GM10266 (cell line): ENCODE measurements around the gene PDE9A.

Source experiments
- DNase-seq: peaks from one replicate; pipeline ENCODE4 v3.0.0; 2012; ENCODE audit errors: extremely low spot score
- CTCF ChIP-seq: IDR thresholded peaks from 2 replicates; pipeline ENCODE4 v1.5.1; 2012; ENCODE audit warnings: mild to moderate bottlenecking, low read depth; ENCODE audit not compliant: control insufficient read depth, insufficient read depth; ENCODE audit errors: missing control alignments

Gene PDE9A

DNA sequence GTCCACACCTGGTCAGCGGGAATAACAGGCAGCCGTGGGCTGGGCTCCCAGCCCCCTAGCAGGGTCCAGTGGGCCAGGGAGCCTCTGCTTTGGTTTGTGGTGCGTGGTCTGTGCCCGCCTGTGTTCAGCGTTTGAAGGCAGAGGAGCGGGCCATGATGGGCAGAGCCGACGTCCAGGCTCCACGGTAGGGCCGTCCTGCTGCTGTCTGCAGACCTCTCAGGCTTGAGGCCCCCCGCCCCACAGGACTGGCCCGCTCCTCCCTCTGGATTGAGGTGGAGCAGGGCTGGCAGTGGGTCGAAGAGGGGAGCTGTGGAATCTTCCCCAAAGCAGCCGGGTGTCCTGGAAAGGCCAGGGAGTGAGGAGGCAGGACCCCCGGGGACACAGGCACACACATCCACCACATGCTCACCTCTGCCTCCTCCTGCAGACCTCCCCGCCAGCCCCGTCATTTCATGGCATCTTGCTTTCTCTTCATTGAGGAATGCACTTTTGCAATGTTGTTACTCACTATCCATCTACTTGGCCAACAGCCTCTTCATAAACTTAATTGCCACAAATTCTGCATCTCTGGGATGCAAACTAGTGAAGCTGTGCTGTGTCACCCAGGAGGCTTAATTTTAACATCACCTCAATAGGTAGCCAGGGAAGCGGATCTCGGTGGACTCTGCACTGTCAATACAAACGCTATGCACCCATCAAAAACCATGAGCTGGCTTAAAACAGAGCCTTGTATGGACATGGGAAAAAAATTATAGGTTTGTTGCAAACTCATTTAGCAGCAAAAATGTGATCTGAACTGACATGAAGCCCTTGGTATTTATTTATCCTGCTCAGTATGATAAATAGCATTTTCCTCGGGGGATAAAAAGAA lies 85.9 kb downstream of the PDE9A start:
- no peak for TF ChIP-seq CTCF
- DNase-seq, result no peak

- no peak for TF ChIP-seq CTCF
- no peak for DNase-seq
These were observed 87.0 kb downstream of the PDE9A start for GRCh38 chr21:42740405-42740909.

DNA sequence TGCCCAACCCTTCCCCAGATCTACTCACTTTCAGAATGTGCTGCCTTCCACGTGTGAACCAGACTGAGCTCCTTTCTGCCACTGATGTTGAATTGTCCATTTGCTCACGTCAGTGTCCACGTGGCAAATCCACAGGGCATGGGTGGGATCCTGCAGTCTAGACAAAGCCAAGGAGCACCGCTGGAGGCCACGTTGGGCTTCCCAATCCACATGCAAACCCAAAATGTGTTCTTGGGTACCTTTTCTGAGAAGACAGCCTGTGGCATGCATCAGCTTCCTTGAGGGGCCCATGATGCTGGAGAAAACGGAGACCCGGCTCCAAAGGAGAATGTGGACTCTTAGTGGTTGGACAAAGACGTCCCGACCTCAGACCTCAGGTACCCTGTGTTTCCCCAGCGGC lies 87.6 kb downstream of the PDE9A start:
- DNase-seq, result no peak
- TF ChIP-seq CTCF, result no peak

DNA sequence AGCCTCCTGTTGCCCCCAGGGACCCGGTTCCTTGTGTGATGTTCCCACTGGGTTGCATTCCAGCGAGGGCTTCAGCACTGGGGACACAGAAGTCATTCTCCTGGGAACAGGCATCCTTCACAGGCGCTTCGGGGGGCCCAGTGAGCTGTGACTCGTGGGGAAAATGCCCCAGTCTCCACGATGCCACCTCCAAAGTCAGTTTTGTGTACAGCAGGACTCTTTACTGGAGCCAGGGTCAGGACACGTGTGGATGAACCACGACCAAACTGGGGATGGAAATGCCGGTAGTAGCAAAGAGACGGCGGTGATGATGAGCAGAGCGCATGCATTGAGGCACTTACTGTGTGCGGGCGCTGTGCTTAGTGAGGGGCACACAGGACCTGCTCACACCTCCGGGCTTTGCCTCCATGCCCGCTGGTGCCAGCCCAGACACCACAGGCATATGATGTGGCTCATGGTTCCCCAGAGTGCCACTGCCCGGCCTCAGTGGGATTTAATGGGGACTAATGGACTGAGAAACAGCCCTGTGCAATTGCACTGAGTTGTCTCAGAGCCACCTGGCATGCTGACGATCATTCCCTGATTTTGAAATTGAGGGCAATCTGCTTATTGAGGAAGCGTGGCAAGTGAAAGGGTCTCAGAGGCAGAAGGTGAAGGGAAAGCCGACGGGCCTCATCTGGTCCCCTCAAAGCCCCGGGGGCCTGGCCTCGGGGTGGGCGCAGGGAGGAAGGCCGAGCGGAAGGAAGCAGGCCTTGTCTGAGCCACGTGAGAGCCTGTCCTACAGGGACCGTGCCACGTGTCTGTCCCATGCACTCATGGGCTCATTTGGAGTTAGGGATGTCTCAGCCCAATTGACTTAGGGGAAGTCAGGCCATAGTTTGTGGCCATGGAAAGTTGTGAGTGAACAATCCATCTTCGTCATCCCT lies 91.4 kb downstream of the PDE9A start:
- DNase-seq, result no peak
- TF ChIP-seq CTCF, result no peak

DNA sequence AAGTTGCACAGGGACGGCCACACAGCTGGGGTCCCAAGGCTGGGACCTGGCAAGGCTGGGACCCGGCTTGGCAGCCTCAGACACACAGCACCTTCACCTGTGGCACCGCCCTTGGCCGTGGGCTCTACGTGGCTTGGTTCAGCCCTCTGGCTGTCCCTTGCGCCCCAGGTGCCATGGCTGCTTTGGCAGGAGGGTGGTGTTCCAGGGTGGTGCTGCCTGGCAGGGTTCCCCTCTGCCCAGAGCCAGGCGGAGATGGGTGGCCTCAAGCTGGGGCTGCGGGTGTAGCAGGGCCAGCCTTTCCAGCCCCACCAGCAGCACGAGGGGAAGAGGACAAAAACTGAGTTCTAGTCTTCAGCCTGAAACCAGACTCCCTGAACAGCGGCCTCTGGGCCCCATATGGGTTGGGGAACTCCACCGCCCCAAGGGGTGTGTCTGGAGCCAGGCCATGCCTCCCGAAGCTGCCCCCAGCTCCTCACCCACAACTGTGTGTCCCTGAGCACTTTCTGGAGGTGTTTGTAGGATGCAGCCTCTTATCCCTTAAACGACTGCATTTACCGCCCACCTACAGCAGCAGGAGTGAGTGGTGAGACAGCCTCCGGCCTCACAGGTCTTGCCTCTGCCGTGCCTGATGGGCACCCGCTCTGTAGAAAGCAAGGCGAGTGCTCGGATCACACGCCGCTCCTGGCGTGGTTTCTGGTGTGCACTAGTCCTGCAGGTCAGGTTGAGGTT lies 92.3 kb downstream of the PDE9A start:
- TF ChIP-seq CTCF, result no peak

DNA sequence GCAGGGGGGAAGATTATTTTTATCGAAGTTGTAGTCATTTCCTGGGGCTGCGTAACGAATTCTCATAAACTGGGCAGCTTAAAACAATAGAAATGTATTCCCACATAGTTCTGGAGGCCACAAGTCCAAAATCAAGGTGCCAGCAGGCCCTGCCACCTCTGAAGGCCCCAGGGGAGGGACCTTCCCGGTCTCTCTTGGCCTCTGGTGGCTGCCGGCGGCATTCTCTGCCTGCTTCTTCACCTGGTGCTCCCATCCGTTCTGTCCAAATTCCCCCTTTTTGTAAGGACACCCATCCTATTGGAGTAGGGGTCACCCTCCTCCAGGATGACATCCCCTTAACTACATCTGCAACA lies 92.8 kb downstream of the PDE9A start:
- no peak for TF ChIP-seq CTCF
- DNase-seq, result no peak

More for the DNA sequence above, 92.3 kb downstream of the PDE9A start:
- DNase-seq, result no peak
